Uterus (tissue), 2 donors: ENCODE data around the gene GRK6.

Experiments used
- CTCF ChIP-seq, 4 experiments: fragments of 200-600 bp in 2 of 4; fragments of 450-650 bp in 2 of 4; sonication (generic) in 2 of 4; IDR thresholded peaks; one replicate each; pipeline ENCODE4 v1.5.1; 2016 to 2019; ENCODE audit warnings: antibody characterized with exemption in 4 of 4, mild to moderate bottlenecking in 2 of 4, moderate library complexity in 1 of 4
- POLR2A ChIP-seq, 2 donors: fragments of 450-650 bp; IDR thresholded peaks; one replicate each; pipeline ENCODE4 v1.6.1; 2016; ENCODE audit warnings: antibody characterized with exemption in 2 of 2, mild to moderate bottlenecking in 1 of 2, moderate library complexity in 1 of 2

GRCh38 chr5:177445917-177446199 is 19.4 kb downstream of the GRK6 start:
- no peak for TF ChIP-seq CTCF (IDR thresholded peaks at IDR 0.05)
- no peak for TF ChIP-seq POLR2A (IDR thresholded peaks at IDR 0.05)
